NCI-H146 (cell line): ENCODE measurements around the gene MYLK.

Experiments
- DNase-seq: peaks from one replicate; lab custom pipeline; 2025; lab: John Stamatoyannopoulos, UW

The MYLK gene

DNA sequence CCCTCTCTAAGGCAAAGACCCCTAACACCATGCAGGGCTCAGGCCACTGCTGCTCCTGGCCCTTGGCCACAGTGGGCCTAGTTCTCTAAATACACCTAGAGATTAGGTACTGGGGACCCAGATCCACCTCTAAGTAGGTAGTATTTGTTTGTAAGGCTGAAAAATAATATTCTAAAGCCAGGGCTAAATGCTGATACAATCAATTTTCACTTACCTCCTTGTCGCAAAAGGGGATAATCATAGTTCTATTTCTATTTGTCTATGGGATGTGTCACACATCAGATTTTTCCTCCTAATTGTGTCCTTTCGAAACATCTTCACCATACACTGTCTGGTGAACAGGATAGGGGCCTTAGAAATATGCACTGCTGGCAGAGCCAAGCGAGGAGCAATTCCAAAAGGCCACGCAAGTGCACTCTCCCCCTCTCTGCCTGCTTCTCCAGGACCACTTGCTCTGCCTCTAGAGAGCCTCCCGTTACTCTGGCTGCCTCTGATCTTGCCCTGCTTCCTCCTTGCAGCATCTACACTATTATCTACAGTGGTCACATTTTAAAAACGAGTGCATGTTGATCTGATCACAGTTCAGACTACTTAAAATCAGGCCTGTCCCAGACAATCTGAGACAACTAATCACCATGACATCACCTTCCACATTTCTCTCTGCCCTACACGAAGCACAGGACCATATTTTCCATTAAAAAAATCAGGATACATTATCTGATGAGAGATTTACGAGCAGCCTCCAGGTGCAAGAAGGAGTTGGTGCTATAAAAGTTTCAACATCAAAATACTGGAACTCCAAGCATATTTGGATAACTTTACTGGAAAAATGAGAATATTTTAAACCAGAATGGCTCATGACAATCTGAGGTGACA, 115.4 kb downstream of the MYLK start:
- no peak for DNase-seq

DNA sequence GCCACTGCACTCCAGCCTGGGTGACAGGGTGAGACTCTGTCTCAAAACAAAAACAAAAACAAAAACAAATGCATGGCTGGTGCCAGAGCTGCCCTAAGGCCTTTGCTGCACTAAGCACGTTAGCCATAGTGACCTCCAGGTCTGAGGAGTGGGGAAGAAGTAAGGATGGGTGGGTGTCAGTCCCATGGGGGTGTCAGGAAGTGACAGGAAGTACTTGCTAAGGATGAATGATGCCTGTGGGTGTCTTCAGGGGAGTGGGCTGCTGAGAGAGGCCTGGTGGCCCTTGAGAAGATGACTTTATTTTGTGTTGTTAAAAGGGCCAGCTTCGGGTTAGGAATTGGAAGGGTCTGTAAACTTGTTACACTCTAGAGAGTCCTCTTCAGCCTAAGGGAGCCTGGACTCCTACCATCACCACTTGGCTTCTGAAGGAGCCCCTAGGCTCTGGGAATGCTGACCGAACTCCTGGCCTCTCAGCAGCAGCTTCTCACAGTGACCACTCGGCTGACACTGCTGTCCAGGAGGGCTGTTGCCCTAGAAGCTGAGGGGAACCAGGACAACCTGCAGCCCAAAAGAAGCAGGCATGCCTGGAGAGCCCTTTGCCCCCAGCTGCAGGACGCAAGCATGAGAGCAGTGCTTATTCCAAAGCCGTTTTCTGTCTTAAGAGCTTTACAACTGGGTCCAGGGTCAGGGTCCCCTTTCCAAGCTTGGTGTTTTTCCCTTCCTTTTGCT, 116.4 kb downstream of the MYLK start:
- DNase-seq, result no peak

DNA sequence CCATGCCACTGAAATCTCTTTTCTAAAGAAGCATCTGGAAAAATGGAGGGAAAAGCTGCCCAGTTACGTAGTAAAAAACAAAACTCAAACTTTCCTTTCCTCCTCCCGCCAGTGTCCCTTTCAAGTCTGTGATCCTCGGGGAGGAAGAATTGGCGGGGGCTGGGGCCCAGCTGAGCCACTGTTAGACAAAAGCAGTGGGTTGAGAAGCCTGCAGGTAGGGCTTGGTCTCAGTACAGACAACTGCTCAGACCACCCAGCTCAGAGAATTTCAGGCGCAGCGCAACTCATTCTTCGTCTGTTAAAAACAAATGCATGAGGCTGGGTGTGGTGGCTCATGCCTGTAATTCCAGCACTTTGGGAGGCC, 117.1 kb downstream of the MYLK start:
- no peak for DNase-seq

DNA sequence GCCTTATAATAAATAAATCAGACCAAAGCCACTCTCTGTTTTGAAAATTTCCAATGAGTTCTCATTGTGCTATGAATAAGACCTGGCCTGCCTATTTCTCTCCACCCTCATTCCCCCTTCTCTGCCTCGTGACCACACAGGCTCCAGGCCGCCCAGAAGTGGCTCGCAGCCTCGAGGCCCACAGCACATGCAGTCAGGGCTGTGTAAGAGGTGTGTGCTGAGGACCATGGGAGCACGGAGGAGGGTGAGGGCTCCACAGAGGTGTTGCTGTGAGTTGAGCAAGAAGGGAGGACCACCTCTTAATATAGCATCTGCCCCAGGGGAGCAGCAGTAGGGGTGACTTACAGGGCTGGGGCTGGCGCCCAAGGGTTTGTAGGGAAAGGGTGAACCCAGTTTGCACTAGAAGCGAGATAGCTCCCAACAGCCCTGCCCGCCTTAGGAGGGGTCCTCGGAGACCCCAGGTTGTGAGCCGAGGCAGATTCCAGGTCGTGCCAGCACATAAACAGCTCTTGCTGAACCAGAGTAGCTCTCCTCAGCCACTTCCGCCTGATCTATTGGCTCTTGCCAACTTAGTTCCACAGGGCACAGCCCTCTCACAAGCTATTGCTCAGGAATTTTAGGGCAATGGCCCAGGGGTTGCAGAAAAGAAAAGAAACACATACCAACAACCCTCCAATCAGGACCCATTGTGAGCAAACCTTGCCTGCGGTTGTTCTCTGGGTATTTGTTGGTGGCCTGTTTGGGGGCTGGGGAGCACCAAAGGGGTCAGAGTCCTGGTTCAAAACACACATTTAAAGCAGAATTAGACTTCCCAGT, 117.7 kb downstream of the MYLK start:
- no peak for DNase-seq

DNA sequence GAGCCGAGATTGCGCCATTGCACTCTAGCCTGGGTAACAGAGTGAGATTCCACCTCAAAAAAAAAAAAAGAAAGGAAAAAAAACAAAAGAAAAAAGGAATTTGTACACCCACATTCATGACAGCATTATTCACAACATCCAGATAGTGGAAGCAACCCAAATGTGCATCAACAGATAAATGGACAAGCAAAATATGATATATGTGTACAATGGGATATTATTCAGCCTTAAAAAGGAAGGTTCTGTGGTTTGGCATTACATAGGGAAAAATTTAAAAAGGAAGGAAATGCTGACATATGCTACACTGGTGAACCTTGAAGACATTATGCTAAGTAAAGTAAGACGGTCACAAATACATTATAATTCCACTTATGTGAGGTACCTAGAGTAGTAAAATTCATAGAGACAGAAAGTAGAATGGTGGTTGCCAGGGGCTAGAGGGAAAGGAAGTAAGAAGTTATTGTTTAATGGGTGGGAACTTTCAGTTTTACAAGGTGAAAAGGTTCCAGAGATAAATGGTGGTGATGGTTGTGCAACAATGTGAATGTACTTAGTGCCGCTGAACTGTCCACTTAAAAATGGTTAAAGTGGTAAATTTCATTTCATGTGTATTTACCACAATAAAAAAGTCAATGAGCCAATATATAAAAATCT, 118.5 kb downstream of the MYLK start:
- no peak for DNase-seq

GRCh38 chr3:123764647-123765046, 119.5 kb downstream of the MYLK start:
- DNase-seq, result no peak

DNA sequence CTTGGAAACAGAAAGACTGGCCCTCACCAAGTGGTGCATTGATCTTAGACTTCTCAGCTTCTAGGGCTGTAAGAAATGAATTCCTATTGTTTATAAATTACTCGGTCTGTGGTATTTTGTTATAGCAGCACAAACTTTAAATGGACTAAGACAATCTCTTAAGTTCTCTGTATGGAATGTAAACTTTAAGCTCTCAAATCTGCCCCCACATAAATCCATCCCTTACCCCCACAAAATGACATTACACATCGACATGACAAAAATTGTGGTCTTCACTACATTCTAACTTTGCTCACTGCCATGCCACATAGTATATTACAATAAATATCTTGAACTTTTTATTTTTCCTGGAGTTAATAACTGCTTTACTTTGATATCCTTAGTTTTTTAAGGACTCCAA, 121.3 kb downstream of the MYLK start:
- no peak for DNase-seq

DNA sequence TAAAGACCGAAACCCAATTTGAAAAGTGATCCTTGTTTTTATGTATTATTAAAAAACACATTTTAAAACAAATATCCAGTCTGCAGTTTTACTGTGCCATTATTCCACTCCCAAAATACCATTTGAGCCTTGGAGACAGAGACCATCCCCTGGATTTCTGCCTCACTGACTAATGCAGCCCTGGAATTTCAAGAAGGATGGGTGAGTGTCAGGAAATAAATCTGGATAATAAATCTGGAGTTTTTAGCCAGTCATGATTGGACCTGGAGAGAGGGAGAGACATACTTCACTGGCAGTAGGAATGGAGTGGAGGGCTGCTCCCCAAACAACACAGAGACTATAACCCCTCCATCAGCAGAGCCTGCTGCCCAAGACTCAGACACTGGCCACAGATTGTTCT, 123.3 kb downstream of the MYLK start:
- DNase-seq, result no peak

GRCh38 chr3:123759871-123760270, 124.3 kb downstream of the MYLK start:
- DNase-seq, result no peak

- DNase-seq, result no peak
These were observed 124.8 kb downstream of the MYLK start for GRCh38 chr3:123759311-123759710.

DNA sequence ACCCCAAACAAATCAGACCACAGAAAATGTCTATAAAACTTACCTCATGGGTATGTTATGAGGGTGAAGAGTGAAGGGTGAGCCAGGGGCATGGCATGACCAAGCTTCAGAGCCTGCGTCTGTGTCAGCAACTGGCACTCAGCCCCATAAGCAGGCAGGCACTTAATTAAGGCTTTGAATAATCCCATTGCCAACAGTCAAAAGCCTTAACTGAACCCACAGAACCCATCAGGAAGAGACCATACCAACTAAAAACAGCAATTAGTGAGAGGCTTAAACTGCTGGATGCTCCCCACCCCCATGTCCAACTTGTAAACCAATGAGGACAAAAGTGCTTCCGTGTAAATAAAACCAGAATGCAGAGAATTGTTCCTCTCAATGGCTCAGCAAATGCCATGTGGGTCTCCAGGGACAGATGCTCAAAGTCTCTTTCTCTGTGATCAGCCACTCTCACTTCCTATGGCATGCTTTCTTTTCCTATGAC, 126.0 kb downstream of the MYLK start:
- peak; percentile 83 for DNase-seq

DNA sequence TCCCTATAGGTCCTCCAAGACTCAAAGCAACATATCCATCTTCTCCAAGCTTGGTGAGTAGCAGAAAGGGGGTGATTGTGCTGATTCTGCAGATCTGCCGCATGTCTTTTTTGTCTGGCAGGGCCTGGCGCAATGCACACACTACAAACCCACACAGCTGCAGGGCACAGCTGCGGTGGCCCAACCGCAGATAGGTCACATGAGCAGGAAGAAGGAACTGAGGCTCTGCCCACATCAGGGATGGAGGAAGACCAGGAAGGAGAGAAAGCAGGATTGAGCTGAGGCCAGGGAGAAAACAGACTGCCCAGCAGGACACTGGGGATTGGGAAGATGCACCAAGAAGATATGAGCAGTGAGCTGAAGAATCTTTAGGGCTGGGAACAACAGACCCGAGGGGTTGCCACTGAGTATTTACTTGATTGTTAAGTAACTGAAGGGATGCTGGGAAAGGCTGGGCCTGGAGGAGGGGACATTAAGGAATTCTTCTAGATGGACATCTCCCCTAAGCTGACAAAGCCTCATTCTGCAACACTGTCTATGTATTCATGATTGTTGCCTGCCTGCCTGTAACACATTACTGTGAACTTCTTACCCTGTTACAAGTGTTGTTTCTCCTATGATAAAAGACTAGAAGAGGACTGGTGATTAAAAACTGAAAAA, 126.7 kb downstream of the MYLK start:
- DNase-seq, result no peak

DNA sequence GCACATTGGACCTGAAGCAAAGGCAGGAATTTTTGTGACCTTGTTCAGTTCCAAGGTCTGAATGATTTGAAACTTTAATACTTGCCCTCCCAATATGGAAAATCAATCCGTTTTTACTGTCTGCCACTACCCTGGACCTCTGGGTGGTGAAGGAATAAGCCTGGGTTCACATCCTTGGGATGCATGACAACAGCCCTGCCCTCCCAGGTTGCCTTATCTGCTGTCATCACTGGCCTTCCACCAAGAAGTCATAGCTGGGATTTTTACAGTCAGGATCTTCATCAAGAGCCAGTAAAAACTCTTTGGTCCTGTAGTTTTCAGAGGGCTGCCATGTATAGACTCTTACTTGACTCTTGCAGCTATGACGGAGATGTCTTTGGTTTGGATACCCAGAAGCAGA, 128.6 kb downstream of the MYLK start:
- no peak for DNase-seq

GRCh38 chr3:123755085-123755484, 129.0 kb downstream of the MYLK start:
- DNase-seq, result no peak

DNA sequence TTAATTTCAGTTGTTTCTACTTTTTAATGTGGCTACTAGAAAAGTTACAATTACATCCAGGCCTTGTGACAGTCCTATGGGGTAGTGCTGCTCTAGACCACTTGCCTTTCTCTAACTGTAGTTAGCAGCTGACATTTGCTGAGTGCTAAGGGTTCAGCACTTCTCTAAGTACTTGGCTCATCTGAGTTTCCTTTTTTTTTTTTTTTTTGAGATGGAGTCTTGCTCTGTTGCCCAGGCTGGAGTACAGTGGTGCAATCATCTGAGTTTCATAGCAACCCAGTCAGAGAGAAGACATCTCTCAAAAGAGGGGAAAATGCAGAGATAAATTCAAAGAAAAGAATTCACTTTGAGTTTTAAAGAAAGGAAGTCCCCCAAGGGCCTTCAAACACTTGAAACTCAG, 130.8 kb downstream of the MYLK start:
- DNase-seq, result no peak

DNA sequence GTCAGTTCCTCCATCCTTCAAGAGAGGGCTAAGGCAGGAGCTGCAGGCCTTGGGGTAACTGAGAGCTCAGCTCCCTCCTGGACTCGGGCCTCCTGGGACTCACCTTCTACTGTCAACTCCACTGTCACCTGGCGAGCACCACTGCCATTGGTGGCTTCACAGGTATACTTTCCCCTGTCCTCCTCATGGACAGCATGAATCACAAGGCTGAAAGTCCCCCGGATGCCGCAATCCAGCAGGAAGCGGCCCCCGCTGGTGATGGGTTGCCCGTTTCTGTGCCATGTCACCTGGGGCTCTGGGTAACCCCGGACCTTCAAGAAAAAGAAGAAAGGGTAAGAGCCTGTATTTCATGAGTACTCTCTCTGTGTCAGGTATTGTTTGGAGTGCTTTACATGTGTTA, 131.9 kb downstream of the MYLK start:
- no peak for DNase-seq

GRCh38 chr3:123751433-123751832, 132.7 kb downstream of the MYLK start:
- no peak for DNase-seq

DNA sequence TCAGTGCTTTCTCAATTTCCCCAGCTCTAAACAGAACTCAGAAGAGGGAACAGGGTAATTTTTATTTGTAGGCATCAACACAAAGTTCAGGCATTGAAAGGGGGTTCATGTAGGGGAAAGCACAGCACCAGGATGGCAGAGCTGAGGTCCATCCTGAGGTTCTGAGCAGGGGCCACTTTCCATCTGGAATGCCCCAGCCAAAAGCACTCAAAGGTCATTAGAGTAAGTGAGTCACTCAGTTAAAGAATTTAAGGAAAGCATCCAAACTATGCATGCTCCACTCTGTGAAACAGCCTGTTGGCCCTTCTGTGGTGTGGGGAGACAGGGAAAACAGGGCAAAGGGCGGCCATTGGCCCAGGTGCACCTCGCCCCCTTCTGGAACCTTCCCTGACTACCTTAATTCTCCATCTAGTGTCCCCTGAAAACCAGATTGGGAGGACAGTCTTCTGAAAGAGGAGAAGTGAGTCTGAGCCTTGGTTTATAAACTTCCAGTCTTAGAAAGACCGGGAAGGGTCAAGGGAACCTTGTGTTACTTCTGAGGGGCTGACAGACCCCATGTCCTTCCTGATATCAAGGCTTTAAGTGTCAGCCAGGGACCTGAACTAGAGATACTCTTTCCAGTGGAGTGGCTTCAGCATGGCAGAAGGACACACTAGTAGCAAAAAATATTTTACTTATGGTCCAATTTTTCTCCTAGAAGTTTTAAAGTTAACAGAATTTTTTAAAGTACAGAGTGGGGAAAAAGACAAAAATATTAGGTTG, 133.3 kb downstream of the MYLK start:
- DNase-seq, result no peak

- no peak for DNase-seq
These were observed 133.9 kb downstream of the MYLK start for GRCh38 chr3:123750209-123750608.

DNA sequence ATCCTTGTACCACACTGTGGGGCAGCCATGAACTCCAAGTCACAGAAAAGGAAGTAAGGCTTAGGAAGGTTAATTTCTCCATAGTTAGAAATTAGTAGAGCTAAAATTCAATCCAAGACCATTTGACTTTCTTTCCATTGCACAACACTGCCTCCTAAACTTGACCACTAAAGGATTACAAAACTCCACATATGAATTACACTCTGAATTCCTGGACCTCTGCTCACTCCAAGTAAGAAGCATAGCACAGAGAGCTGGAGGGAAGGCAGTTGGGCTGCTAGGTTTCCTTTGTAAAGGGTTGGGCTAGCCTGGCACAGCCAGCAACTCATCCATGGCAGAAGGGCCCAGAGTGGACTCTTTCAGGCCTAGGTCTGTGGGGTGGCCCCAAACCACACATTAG, 134.4 kb downstream of the MYLK start:
- DNase-seq, result no peak
